ENCODE data around the gene POU2F1. TPM values are rescaled to one million over a fixed set of nuclear protein-coding genes. Genes with fewer than 3 reads are reported as not detected.

The POU2F1 gene
- total and polyA plus RNA-seq, 8 donors = 1.4 to 7.3 (median 5.8) TPM

DNA sequence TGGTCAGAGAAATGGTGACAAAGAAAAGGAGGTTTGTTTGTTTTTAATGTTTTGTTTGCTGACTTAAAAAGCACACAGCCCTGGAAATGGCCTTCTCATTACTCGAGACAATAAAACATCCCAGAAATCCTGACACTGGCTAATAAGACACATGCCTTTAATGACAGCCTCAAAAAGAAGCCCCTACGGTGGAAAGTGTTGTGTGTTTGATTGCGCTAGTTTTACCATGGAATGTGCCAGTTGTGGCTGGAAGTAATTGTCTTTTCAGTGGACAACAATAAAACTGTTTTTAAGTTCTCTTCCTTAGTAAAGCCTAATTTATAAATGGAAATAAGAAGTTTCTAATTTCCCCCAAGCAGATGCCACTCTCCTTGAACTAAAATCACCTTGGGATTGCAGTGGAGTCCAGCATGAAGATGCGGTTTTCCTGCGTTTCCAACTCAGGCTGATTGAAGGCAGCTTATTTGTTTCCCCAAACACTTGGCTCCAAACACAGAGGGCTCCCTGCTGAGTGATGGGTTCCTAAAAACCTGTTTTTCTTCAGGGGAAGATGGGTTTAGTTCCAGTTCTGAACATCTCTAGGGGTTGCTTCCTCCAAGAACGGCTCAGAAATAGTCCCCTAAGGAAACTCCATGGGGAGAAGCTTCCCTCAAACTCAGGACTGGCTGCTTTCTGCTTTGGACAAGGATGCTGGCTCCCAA, 243.3 kb downstream of the POU2F1 start:
- intact Hi-C loops (cut with DNase I) = no loop called here
- Histone ChIP-seq H3K27ac (no peak overlapping the region), H3K9me3 (no peaks in the 10 kb centered on the region), H3K36me3 (no peaks in the 10 kb centered on the region), H3K4me1 (no peaks in the 10 kb centered on the region), H3K27me3 (no peaks in the 10 kb centered on the region), H3K4me3 (no peak overlapping the region)
- no peak for FAIRE-seq
- no peak for DNase-seq
- 66 to 74% methylated on average over 6 of the region's 6 CpGs for WGBS, 2 donors
- TF ChIP-seq, protein P1, sequence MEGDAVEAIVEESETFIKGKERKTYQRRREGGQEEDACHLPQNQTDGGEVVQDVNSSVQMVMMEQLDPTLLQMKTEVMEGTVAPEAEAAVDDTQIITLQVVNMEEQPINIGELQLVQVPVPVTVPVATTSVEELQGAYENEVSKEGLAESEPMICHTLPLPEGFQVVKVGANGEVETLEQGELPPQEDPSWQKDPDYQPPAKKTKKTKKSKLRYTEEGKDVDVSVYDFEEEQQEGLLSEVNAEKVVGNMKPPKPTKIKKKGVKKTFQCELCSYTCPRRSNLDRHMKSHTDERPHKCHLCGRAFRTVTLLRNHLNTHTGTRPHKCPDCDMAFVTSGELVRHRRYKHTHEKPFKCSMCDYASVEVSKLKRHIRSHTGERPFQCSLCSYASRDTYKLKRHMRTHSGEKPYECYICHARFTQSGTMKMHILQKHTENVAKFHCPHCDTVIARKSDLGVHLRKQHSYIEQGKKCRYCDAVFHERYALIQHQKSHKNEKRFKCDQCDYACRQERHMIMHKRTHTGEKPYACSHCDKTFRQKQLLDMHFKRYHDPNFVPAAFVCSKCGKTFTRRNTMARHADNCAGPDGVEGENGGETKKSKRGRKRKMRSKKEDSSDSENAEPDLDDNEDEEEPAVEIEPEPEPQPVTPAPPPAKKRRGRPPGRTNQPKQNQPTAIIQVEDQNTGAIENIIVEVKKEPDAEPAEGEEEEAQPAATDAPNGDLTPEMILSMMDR (IDR thresholded peaks at IDR 0.05) = no peak
- ATAC-seq = no peak

DNA sequence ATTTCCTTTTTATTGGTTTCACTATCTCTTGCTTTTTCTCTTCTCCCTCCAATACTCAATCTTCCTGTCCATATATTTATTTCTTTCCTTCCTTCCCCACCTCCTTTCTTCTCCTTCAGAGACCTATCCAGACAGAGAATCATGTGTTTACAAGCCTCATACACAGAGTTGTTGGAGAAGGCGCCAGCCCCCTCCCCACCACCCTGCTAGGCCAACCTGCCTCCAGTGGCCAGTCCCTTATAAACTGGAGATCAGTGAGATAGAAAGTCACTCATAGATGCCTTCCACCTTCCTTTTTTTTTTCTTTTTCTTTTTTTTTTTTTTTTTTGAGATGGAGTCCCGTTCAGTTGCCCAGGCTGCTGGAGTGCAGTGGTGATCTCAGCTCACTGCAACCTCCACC, 244.3 kb downstream of the POU2F1 start:
- no peak overlapping the region for H3K27ac ChIP-seq
- intact Hi-C loops (cut with DNase I) = no loop called here
- no peaks in the 10 kb centered on the region for H3K27me3 ChIP-seq
- ATAC-seq (no peak), DNase-seq (no peak), FAIRE-seq (no peak)
- no peaks in the 10 kb centered on the region for H3K36me3 ChIP-seq
- H3K4me3 ChIP-seq = no peak overlapping the region
- 89 to 97% methylated on average over 2 of the region's 2 CpGs for WGBS, 2 donors
- TF ChIP-seq, protein P1 (IDR thresholded peaks at IDR 0.05) = no peak
- no peaks in the 10 kb centered on the region for H3K9me3 ChIP-seq
- no peaks in the 10 kb centered on the region for H3K4me1 ChIP-seq

DNA sequence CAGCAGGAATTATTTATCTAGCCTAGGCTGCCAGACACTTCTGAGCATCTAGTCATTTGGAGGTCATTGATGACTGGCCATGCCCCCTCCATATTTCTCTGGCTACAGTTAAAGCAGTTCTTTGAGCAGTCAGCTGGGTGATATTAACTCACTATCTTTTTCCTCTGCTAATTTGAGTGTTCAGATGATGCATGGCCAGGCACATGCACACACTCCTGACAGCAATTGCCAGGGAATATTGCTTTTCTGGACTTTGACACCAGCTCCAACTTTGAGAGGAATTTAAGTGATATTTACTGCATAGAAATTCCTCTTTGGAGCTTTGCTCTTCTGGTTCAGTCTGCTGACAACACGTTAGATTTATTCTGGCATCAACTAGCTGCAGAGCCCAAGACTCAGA, 245.1 kb downstream of the POU2F1 start:
- H3K9me3 ChIP-seq = no peaks in the 10 kb centered on the region
- no peaks in the 10 kb centered on the region for H3K4me1 ChIP-seq
- ATAC-seq (no peak), FAIRE-seq (no peak), DNase-seq (no peak)
- no peak overlapping the region for H3K4me3 ChIP-seq
- TF ChIP-seq, protein P1 (IDR thresholded peaks at IDR 0.05) = no peak
- H3K27me3 ChIP-seq = no peaks in the 10 kb centered on the region
- no peaks in the 10 kb centered on the region for H3K36me3 ChIP-seq
- intact Hi-C loops (cut with DNase I) = no loop called here
- 31 to 50% methylated on average over 1 of the region's 1 CpG for WGBS, 2 donors
- H3K27ac ChIP-seq = no peak overlapping the region

DNA sequence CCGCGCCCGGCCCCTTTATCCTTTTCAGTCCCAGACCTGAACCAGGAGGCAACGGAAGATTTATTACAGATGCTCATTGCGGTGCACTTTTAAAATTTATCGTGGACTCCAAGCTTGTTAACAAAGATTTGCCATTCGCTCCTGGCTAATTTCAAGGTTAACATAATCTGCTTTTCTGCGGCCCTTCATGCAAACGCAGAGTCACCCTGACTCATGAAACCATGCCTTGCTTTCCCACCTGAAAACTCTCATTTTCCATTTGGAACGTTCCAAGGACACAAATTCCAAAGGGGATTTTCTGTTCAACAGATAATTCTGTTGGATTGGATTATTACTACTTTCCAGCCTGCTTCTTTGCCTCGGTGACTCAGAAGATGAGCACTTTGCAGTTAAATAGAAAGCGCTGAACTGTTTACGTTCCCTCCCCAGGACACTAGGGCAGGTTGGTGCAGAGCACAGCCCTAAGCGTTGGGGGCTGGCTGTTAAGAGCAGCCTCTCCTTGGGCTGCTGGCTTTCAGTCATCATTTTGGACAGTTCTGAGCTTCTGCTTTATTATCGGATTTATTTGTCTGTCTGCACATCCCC, 246.5 kb downstream of the POU2F1 start:
- Histone ChIP-seq H3K27ac (no peak overlapping the region), H3K4me1 (no peaks in the 10 kb centered on the region), H3K4me3 (no peak overlapping the region), H3K36me3 (no peaks in the 10 kb centered on the region), H3K27me3 (no peaks in the 10 kb centered on the region), H3K9me3 (no peaks in the 10 kb centered on the region)
- intact Hi-C loops (cut with DNase I) = no loop called here
- TF ChIP-seq, protein P1 (IDR thresholded peaks at IDR 0.05) = no peak
- DNase-seq (no peak), FAIRE-seq (no peak), ATAC-seq (no peak)
- 74 to 78% methylated on average over 15 of the region's 15 CpGs for WGBS, 2 donors

DNA sequence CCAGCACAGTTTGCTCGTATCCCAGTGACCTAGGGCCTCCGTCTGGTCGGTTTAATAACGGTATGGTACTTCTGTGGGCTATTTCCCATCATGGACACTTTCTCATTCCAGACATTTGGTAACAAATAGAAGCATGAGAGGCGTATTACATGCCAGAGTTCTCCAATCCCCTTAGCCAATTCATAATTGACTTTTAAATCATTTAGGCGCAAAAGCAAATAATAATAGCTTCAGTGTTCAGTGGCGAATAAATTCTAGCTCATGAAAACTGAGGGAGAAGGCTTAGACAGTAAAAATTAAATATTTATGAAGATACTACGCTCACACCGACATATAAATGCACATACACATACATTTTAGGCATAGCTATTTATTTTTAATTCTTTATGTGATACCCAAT, 247.1 kb downstream of the POU2F1 start:
- Histone ChIP-seq H3K36me3 (no peaks in the 10 kb centered on the region), H3K27me3 (no peaks in the 10 kb centered on the region), H3K9me3 (no peaks in the 10 kb centered on the region), H3K4me1 (no peaks in the 10 kb centered on the region), H3K4me3 (no peak overlapping the region), H3K27ac (no peak overlapping the region)
- TF ChIP-seq, protein P1 (IDR thresholded peaks at IDR 0.05) = no peak
- intact Hi-C loops (cut with DNase I) = no loop called here
- ATAC-seq = no peak
- WGBS, 2 donors = 65 to 80% methylated on average over 9 of the region's 9 CpGs
- FAIRE-seq = no peak
- DNase-seq = no peak

Data from pancreas (tissue), 10 donors.